ENCODE results near the gene FAM136A. TPM values are rescaled to one million over a fixed set of nuclear protein-coding genes. Genes with fewer than 3 reads are reported as not detected.
"Not testable (repeated sequence)": the region's sequence is repeated elsewhere in the genome, so short reads cannot be mapped to it uniquely, and the experiment has no call there.

Gene FAM136A
- total RNA-seq, 2 donors from 2014 or later, result 32.5 to 69.2 TPM

- H3K27me3 Mint-ChIP-seq, result peaks cover 1% of the 10 kb centered on the region
- no peaks in the 10 kb centered on the region for H3K9me3 Mint-ChIP-seq
- H3K4me3 Mint-ChIP-seq, result no peak overlapping the region
- H3K4me1 Mint-ChIP-seq, result no peaks in the 10 kb centered on the region
- H3K36me3 Mint-ChIP-seq (ENCODE audit: low read depth), result no peaks in the 10 kb centered on the region
- no peak overlapping the region for H3K27ac Mint-ChIP-seq
- ATAC-seq (replicated peaks), result no peak
Measured at GRCh38 chr2:70314640-70315039, 12.8 kb upstream of the FAM136A start.

GRCh38 chr2:70312560-70312959 lies 10.7 kb upstream of the FAM136A start:
- Mint-ChIP-seq H3K4me1 (no peaks in the 10 kb centered on the region), H3K4me3 (no peak overlapping the region), H3K27ac (no peak overlapping the region), H3K27me3 (peaks cover 4% of the 10 kb centered on the region), H3K36me3 (ENCODE audit: low read depth) (no peaks in the 10 kb centered on the region), H3K9me3 (no peaks in the 10 kb centered on the region)
- ATAC-seq (replicated peaks), result no peak

GRCh38 chr2:70310899-70311298 lies 9.0 kb upstream of the FAM136A start:
- Mint-ChIP-seq H3K27me3 (peaks cover 4% of the 10 kb centered on the region), H3K36me3 (ENCODE audit: low read depth) (no peaks in the 10 kb centered on the region), H3K4me1 (no peaks in the 10 kb centered on the region), H3K9me3 (no peaks in the 10 kb centered on the region), H3K27ac (no peak overlapping the region), H3K4me3 (no peak overlapping the region)
- no peak for ATAC-seq (replicated peaks)

- Mint-ChIP-seq H3K36me3 (ENCODE audit: low read depth) (peaks cover 9% of the 10 kb centered on the region), H3K27me3 (peaks cover 4% of the 10 kb centered on the region), H3K27ac (no peak overlapping the region), H3K4me1 (peaks cover 14% of the 10 kb centered on the region), H3K4me3 (no peak overlapping the region), H3K9me3 (no peaks in the 10 kb centered on the region)
- no peak for ATAC-seq (replicated peaks)
Measured at GRCh38 chr2:70305531-70305930, 3.7 kb upstream of the FAM136A start.

GRCh38 chr2:70304498-70304897 lies 2.6 kb upstream of the FAM136A start:
- Mint-ChIP-seq H3K4me3 (no peak overlapping the region), H3K9me3 (no peaks in the 10 kb centered on the region), H3K27me3 (peaks cover 1% of the 10 kb centered on the region), H3K36me3 (ENCODE audit: low read depth) (peaks cover 18% of the 10 kb centered on the region), H3K27ac (no peak overlapping the region), H3K4me1 (peaks cover 14% of the 10 kb centered on the region)
- ATAC-seq (replicated peaks), result no peak

- Mint-ChIP-seq H3K36me3 (ENCODE audit: low read depth) (peaks cover 29% of the 10 kb centered on the region), H3K27ac (peak overlapping the region; percentile 25), H3K9me3 (no peaks in the 10 kb centered on the region), H3K4me3 (peak overlapping the region; percentile 36), H3K4me1 (peaks cover 20% of the 10 kb centered on the region), H3K27me3 (no peaks in the 10 kb centered on the region)
- ATAC-seq (replicated peaks), result no peak
Measured at GRCh38 chr2:70303186-70303585, 1.3 kb upstream of the FAM136A start.

GRCh38 chr2:70302195-70302546 lies 304 bp upstream of the FAM136A start:
- peaks cover 20% of the 10 kb centered on the region for H3K4me1 Mint-ChIP-seq
- ATAC-seq (replicated peaks); H3K27ac Mint-ChIP-seq: not testable (repeated sequence)

GRCh38 chr2:70300771-70301343 lies 1.0 kb downstream of the FAM136A start:
- Mint-ChIP-seq H3K27me3 (no peaks in the 10 kb centered on the region), H3K4me1 (peaks cover 20% of the 10 kb centered on the region), H3K36me3 (ENCODE audit: low read depth) (peaks cover 49% of the 10 kb centered on the region), H3K9me3 (no peaks in the 10 kb centered on the region), H3K4me3 (peak overlapping the region; percentile 89), H3K27ac (peak overlapping the region; percentile 89)
- no peak for ATAC-seq (replicated peaks)

More at GRCh38 chr2:70302195-70302546, 304 bp upstream of the FAM136A start:
- Mint-ChIP-seq H3K4me3 (peak overlapping the region; percentile 89), H3K36me3 (ENCODE audit: low read depth) (peaks cover 39% of the 10 kb centered on the region)
- H3K9me3 Mint-ChIP-seq, H3K27me3 Mint-ChIP-seq: not testable (repeated sequence)

- not testable (repeated sequence) for H3K9me3 Mint-ChIP-seq; ATAC-seq (replicated peaks); H3K27me3 Mint-ChIP-seq; H3K4me3 Mint-ChIP-seq
- Mint-ChIP-seq H3K36me3 (ENCODE audit: low read depth) (peaks cover 59% of the 10 kb centered on the region), H3K27ac (peak overlapping the region; percentile 62), H3K4me1 (peaks cover 10% of the 10 kb centered on the region)
Measured at GRCh38 chr2:70297828-70298227, 4.0 kb downstream of the FAM136A start.

- H3K27me3 Mint-ChIP-seq, result no peaks in the 10 kb centered on the region
- no peak overlapping the region for H3K4me3 Mint-ChIP-seq
- peak overlapping the region; percentile 5 for H3K27ac Mint-ChIP-seq
Measured at GRCh38 chr2:70283500-70284191, 18.2 kb downstream of the FAM136A start.

GRCh38 chr2:70282439-70282838 lies 19.4 kb downstream of the FAM136A start:
- H3K27ac Mint-ChIP-seq, result peak overlapping the region; percentile 24
- H3K4me1 Mint-ChIP-seq, result peaks cover 17% of the 10 kb centered on the region
- H3K36me3 Mint-ChIP-seq (ENCODE audit: low read depth), result peaks cover 90% of the 10 kb centered on the region
- no peak for ATAC-seq (replicated peaks)
- H3K4me3 Mint-ChIP-seq, result no peak overlapping the region
- H3K9me3 Mint-ChIP-seq, result no peaks in the 10 kb centered on the region
- H3K27me3 Mint-ChIP-seq, result no peaks in the 10 kb centered on the region

More at GRCh38 chr2:70283500-70284191, 18.2 kb downstream of the FAM136A start:
- H3K4me1 Mint-ChIP-seq, result peaks cover 17% of the 10 kb centered on the region
- peaks cover 93% of the 10 kb centered on the region for H3K36me3 Mint-ChIP-seq (ENCODE audit: low read depth)
- no peak for ATAC-seq (replicated peaks)
- H3K9me3 Mint-ChIP-seq, result no peaks in the 10 kb centered on the region

GRCh38 chr2:70280242-70280798 lies 21.5 kb downstream of the FAM136A start:
- H3K4me1 Mint-ChIP-seq, result peaks cover 12% of the 10 kb centered on the region
- H3K9me3 Mint-ChIP-seq, result no peaks in the 10 kb centered on the region
- H3K36me3 Mint-ChIP-seq (ENCODE audit: low read depth), result peaks cover 90% of the 10 kb centered on the region
- H3K4me3 Mint-ChIP-seq, result no peak overlapping the region
- peak overlapping the region; percentile 35 for H3K27ac Mint-ChIP-seq
- no peak for ATAC-seq (replicated peaks)
- H3K27me3 Mint-ChIP-seq, result no peaks in the 10 kb centered on the region

- H3K4me1 Mint-ChIP-seq, result peaks cover 5% of the 10 kb centered on the region
- no peak overlapping the region for H3K4me3 Mint-ChIP-seq
- no peak overlapping the region for H3K27ac Mint-ChIP-seq
- H3K36me3 Mint-ChIP-seq (ENCODE audit: low read depth), result peaks cover 35% of the 10 kb centered on the region
- no peak for ATAC-seq (replicated peaks)
- no peaks in the 10 kb centered on the region for H3K27me3 Mint-ChIP-seq
- H3K9me3 Mint-ChIP-seq, result no peaks in the 10 kb centered on the region
Measured at GRCh38 chr2:70270323-70270722, 31.5 kb downstream of the FAM136A start.

GRCh38 chr2:70269422-70270302 lies 32.2 kb downstream of the FAM136A start:
- not testable (repeated sequence) for H3K9me3 Mint-ChIP-seq; H3K27me3 Mint-ChIP-seq; ATAC-seq (replicated peaks); H3K4me3 Mint-ChIP-seq; H3K4me1 Mint-ChIP-seq; H3K27ac Mint-ChIP-seq
- H3K36me3 Mint-ChIP-seq (ENCODE audit: low read depth), result peaks cover 32% of the 10 kb centered on the region

All from activated T-helper 17 cell treated with anti-CD3 and anti-CD28 coated beads, Interleukin-2, amount 50 U/mL, for 72 hours (primary cell).